Muscle layer of colon (tissue), 2 donors: ENCODE results near the gene SNX21.
"Not testable (repeated sequence)": the region's sequence is repeated elsewhere in the genome, so short reads cannot be mapped to it uniquely, and the experiment has no call there.

Experiments
- H3K27ac ChIP-seq: one replicate; pipeline ENCODE4 v1.7.0; 2013; ENCODE audit warnings: low read depth, mild to moderate bottlenecking, low read length, moderate library complexity
- H3K27me3 ChIP-seq, 2 donors: one replicate each; pipeline ENCODE4 v1.7.0; 2013; ENCODE audit warnings: low read length in 2 of 2, mild to moderate bottlenecking in 2 of 2; ENCODE audit not compliant: insufficient read depth in 2 of 2, control insufficient read depth in 1 of 2
- H3K36me3 ChIP-seq: one replicate; pipeline ENCODE4 v1.7.0; 2013; ENCODE audit warnings: mild to moderate bottlenecking, low read length; ENCODE audit not compliant: insufficient read depth
- H3K4me1 ChIP-seq: one replicate; pipeline ENCODE4 v1.7.0; 2013; ENCODE audit warnings: mild to moderate bottlenecking, low read length; ENCODE audit not compliant: insufficient read depth
- H3K4me3 ChIP-seq, 2 donors: one replicate each; pipeline ENCODE4 v1.7.0; 2013; ENCODE audit warnings: low read length in 2 of 2, low read depth in 1 of 2, mild to moderate bottlenecking in 1 of 2, moderate library complexity in 1 of 2
- H3K9ac ChIP-seq: one replicate; pipeline ENCODE4 v1.7.0; 2013; ENCODE audit warnings: low read length
- H3K9me3 ChIP-seq: one replicate; pipeline ENCODE4 v1.7.0; 2013; ENCODE audit warnings: mild to moderate bottlenecking, low read length
- donor health status: abdominal sarcoma.
- donor health status: Adenocarcinoma of cecum.

Gene SNX21

DNA sequence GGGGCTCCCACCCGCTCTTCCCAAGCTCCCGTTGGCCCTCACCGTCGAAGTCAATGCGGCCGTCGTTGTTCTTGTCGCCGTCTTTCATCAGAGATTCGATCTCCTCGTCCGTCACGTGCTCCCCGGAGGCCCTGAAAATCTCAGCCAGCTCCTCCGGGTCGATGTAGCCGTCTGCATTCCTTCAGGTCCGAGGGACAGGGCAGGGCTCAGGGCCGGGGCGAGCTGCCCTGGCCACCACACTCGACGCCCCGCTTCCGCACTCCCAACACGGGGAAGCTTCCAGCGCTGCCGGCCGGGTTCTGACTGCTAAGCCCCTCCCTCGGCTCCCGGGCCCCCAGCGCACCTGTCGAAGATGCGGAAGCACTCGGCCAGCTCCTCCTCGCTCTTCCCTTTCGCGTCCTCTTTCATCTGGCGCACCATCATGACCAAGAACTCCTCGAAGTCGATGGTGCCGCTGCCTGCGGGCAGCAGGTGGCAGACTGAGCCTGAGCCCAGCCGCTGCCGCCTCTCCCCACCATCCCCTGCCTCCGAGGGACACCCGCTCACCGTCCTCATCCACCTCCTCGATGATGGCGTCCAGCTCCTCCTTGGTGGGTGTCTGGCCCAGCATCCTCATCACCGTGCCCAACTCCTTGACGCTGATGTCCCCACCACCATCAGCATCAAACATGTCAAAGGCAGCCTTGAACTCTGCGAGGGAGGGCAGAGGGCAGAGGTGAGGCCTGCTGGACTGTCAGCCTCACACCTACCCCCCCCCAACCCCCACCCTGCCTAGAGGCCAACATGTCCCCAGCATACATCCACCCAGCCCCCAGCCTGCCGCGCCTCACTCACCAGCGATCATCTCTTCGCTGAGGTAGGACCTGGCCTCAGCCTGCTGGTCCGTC lies 9.4 kb upstream of the SNX21 start:
- no peaks in the 10 kb centered on the region for H3K36me3 ChIP-seq
- H3K9me3 ChIP-seq, result no peaks in the 10 kb centered on the region
- peak overlapping the region; percentile 23 to 27 for H3K4me3 ChIP-seq
- H3K27ac ChIP-seq, result no peak overlapping the region
- peaks cover 0 to 15% of the 10 kb centered on the region in 2 donors for H3K27me3 ChIP-seq
- no peak overlapping the region for H3K9ac ChIP-seq
- peaks cover 15% of the 10 kb centered on the region for H3K4me1 ChIP-seq

DNA sequence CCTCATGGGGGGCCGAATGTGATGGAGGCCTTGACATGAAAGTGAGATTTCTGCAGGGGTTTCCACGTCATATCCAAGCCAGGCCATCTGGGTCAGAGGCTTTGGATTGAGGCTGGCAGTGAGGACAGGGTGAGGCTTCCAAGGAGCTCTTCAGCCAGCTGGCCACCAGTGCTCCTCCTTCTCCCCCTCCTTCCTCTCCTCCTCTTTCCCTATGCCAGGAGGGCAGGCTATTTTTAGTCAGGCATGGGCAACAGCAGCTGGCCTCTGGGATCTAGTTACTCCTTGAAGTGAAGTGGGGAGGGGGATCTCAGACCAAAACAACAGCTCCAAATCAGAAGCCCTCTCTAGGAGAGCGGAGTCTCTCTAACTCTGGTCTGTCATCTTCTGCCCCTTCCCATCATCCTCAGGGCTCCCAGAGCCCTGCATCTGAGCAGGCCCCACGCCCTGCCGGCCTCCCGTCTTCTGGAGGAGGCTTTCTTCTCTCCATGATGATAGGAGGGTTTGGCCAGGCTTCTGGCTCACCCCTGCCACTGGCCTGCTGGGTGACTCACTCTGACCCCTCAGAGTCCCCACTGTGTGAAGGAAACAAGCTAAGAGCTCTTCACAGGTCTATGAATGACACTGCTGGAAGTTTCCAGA lies 7.1 kb upstream of the SNX21 start:
- Histone ChIP-seq H3K27me3 (peaks cover 0 to 15% of the 10 kb centered on the region in 2 donors), H3K9me3 (no peaks in the 10 kb centered on the region), H3K36me3 (no peaks in the 10 kb centered on the region), H3K9ac (no peak overlapping the region), H3K4me1 (peaks cover 15% of the 10 kb centered on the region), H3K27ac (peak overlapping the region; percentile 27), H3K4me3 (no peak overlapping the region)

DNA sequence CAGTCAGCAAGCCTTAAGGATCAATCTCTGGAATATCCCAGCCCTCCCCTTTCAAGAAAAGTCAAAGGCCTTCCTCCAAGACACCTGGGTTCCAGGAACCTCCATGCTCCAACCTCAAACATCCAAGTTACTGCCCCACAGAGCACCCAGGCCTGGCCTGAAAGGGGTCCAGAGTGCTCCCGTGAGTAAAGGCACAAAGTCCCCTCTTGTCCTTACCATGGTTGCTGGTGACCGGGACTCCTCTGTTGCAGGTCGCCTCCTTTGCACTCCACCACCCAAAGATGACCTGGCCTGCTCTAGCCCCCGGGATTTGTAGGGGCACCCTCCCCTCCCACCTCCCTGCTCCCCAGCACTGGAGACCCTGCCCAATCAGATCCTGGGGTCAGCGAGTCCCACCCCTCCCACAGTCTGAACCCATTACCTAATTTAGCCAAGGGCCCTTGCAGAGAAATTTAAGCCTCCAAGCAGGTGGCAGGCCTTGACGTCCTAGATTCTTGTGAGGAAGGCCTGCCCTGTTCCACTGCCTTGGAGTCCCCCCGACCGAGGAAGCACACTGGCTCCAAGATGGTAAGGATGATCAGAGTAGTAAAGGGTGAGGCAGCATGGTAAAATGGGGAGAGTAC lies 6.5 kb upstream of the SNX21 start, which contains the start of gene TNNC2:
TSS of gene TNNC2 (minus strand) at position 283 of the 623 bp plus-strand sequence. CDS start at position 219, 64 bp downstream.
- Histone ChIP-seq H3K36me3 (no peaks in the 10 kb centered on the region), H3K9me3 (no peaks in the 10 kb centered on the region), H3K4me3 (no peak within 1 kb of the TSS), H3K27ac (peak within 1 kb of the TSS; percentile 27), H3K4me1 (peaks cover 15% of the 10 kb centered on the region), H3K27me3 (peaks cover 0 to 15% of the 10 kb centered on the region in 2 donors), H3K9ac (no peak within 1 kb of the TSS)

DNA sequence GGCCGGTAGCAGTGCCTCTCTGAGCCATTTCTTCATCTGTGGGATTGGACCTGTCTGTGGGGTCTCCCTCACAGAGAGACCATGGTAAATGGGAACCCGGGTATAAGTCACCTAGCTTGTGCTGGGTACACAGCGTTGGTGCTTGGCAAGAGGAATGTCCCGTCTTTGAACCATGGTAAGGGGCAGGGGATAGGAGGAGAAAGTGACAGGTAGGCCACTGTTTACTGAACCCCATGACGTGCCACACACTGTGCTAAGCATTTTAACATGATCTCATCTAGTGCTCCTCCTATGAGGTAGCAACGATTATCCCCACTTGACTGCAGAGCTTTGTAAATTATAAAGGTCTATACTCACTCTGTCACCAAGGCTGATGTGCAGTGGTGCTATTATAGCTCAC lies 5.9 kb upstream of the SNX21 start:
- H3K9ac ChIP-seq, result no peak overlapping the region
- H3K27me3 ChIP-seq, result peaks cover 0 to 12% of the 10 kb centered on the region in 2 donors
- no peak overlapping the region for H3K27ac ChIP-seq
- H3K9me3 ChIP-seq, result no peaks in the 10 kb centered on the region
- H3K36me3 ChIP-seq, result no peaks in the 10 kb centered on the region
- H3K4me1 ChIP-seq, result peaks cover 20% of the 10 kb centered on the region
- H3K4me3 ChIP-seq, result no peak overlapping the region

DNA sequence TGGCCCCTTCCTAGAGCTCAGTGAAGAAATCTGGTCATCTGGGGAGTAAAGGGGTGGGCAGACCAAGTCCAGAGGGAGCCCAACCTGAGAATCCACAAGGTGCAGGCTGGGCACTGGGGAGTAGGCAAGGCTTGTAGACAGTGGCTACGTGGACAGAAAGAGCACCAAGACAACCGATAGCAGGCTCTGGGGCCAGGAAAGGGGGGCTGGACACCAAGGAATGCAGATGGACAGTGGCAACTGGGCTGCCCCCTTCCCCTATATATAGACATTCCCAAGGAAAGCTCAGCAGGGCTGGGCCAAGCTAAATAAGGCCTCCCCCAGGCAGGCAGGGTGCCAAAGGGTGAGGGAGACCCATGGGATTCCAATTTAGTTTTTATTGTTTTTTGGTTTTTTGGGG lies 5.0 kb upstream of the SNX21 start:
- Histone ChIP-seq H3K27ac (no peak overlapping the region), H3K36me3 (no peaks in the 10 kb centered on the region), H3K9me3 (no peaks in the 10 kb centered on the region), H3K4me3 (no peak overlapping the region), H3K9ac (no peak overlapping the region), H3K4me1 (peaks cover 26% of the 10 kb centered on the region), H3K27me3 (peaks cover 0 to 5% of the 10 kb centered on the region in 2 donors)

DNA sequence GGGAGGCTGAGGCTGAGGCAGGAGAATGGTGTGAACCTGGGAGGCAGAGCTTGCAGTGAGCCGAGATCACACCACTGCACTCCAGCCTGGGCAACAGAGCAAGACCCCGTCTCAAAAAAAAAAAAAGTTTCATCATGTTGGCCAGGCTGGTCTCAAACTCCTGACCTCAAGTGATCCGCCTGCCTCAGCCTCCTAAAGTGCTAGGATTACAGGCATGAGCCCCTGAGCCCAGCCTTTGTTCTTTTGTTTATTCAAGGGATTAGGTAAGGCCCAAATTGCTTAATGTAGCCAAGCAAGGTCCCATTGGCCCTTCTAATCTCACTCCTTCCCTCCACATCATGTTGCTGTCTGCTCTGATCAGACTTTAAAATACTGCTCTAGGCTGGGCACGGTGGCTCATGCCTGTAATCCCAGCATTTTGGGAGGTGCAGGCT lies 3.9 kb upstream of the SNX21 start:
- not testable (repeated sequence) for H3K36me3 ChIP-seq, H3K4me3 ChIP-seq, H3K9me3 ChIP-seq, H3K27ac ChIP-seq, H3K9ac ChIP-seq, H3K27me3 ChIP-seq
- H3K4me1 ChIP-seq, result peaks cover 29% of the 10 kb centered on the region

DNA sequence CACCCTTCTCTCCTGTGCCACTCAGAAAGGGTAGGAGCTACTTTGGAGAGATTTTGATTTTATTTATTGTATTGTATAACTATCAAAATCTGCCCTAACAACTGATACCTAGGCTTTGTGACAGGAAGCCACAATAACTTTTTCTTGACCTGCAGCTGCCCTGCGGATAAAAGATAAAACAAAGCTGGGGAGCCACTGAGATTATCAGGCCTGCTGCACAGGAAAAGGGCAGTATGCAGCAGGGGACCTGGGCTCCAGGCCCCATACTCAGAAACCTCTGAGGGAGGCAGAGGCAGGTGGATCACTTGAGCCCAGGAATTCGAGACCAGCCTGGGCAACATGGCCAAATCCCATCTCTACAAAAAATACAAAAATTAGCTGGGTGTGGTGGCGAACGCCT lies 980 bp upstream of the SNX21 start:
- H3K27me3 ChIP-seq, result no peaks in the 10 kb centered on the region
- no peak overlapping the region for H3K9ac ChIP-seq
- H3K4me1 ChIP-seq, result peaks cover 40% of the 10 kb centered on the region
- no peaks in the 10 kb centered on the region for H3K9me3 ChIP-seq
- H3K36me3 ChIP-seq, result no peaks in the 10 kb centered on the region
- H3K4me3 ChIP-seq, result no peak overlapping the region
- H3K27ac ChIP-seq, result peak overlapping the region; percentile 90

DNA sequence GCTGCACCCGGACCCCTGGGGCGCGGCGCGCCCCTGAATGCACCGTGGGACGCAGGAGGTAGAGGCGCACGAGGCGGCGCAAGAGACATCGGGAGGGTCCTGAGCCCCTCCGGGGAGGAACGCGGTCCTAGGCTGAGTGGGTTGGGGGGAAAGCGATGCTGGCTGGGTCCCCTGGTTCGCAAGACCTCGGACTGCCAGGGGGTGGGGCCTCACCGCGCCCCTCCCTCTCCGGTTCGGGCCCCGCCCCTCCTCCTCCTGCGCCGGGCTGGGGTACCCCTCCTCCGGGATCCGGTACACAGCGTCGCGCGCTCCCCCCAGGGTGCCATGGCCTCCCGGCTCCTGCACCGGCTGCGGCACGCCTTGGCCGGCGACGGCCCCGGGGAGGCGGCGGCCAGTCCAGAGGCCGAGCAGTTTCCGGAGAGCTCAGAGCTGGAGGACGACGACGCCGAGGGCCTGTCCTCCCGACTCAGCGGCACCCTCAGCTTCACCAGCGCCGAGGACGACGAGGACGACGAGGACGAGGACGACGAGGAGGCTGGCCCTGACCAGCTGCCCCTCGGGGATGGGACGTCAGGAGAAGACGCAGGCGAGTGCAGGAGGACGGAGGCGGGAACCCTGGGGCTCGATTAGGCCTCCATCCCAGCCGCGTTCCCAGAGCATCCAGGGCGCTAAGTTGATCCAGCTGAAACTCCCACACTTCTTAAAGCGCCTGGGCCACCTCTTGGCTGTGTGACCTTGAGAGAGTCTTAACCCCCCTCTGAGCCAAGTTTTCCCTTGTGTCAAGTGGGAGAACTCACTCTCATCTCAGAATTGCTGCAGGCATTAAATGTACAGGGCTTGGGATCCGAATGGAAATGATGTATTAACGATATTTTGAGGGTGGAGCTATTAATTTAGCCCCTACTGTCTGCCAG lies 541 bp downstream of the SNX21 start:
- Histone ChIP-seq H3K9ac (peak overlapping the region; percentile 77), H3K36me3 (no peaks in the 10 kb centered on the region), H3K27ac (peak overlapping the region; percentile 90), H3K27me3 (no peaks in the 10 kb centered on the region), H3K4me3 (peak overlapping the region; percentile 57 to 82), H3K9me3 (no peaks in the 10 kb centered on the region), H3K4me1 (peaks cover 40% of the 10 kb centered on the region)

DNA sequence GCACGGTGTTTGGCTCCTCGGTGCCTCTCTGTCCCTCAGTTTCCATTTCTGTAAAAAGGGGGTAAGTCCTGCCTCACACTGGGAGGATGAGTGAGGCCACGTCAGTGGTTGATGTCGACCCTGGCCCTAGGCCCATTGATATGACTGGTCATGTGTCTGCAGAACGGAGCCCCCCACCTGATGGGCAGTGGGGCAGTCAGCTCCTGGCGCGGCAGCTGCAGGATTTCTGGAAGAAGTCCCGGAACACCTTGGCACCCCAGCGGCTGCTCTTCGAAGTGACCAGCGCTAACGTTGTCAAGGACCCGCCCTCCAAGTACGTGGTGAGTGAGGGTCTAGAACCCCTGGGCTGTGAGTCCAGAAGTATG lies 1.2 kb downstream of the SNX21 start:
- Histone ChIP-seq H3K36me3 (peaks cover under 1% of the 10 kb centered on the region), H3K9me3 (no peaks in the 10 kb centered on the region), H3K27me3 (no peaks in the 10 kb centered on the region), H3K9ac (peak overlapping the region; percentile 77), H3K4me1 (peaks cover 40% of the 10 kb centered on the region), H3K4me3 (peak overlapping the region; percentile 57 to 82), H3K27ac (peak overlapping the region; percentile 90)

DNA sequence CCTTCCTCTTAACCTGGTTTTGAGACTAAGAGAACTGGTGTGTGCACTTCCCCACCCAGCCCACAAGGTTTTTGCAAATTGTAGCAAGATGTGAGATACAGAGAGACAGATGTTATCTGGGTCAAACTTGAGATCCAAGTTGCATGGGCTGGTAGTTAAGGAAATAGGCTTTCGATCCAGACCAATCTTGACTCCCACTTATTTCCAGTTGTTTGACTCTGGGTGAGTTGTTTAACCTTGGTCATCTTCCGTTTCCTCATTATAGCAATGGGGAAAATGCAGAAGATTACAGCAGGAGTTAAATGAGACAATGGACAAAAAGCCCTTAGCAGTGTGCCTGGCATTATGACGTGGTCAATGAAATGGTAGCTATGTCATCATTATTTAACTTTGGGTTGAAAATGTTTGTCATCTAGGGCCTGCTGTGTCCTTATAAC lies 1.7 kb downstream of the SNX21 start:
- Histone ChIP-seq H3K9me3 (no peaks in the 10 kb centered on the region), H3K4me1 (peaks cover 40% of the 10 kb centered on the region), H3K27ac (peak overlapping the region; percentile 53), H3K4me3 (peak overlapping the region in 1 of 2 donors; percentile 82), H3K9ac (peak overlapping the region; percentile 77), H3K36me3 (peaks cover 6% of the 10 kb centered on the region), H3K27me3 (no peaks in the 10 kb centered on the region)
